ENCODE measurements around the gene INAVA. TPM values are rescaled to one million over a fixed set of nuclear protein-coding genes. Genes with fewer than 3 reads are reported as not detected.

The INAVA gene
- total and polyA plus RNA-seq, 2 donors (not counting 1 experiment from before 2014, with no cell fraction given) = 0.06 to 0.34 TPM

DNA sequence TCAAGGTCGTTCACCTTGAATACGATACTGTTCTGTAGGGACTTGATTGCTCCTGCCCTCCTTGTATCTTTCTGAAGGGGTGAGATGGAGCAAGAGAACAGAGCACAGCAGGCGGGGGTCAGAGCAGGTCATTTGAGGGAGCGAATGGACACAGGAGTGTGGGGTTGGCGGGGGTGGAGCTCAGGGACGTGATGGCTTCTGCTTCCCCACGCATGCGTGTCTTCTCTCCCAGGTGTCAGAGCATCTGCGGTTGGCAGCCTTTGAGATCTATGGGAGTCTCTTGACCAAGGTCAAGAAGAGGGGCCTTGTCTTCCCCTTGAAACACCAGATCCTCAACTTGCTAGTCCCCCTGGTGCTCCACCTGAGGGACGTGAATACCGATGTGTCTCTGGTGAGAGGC, 63.9 kb downstream of the INAVA start:
- peaks cover 7 to 10% of the 10 kb centered on the region in 2 donors for H3K4me1 ChIP-seq (ENCODE audit: control insufficient read depth in 2 of 2, insufficient read depth in 2 of 2, low read length in 2 of 2)
- peaks cover 15% of the 10 kb centered on the region for H3K4me1 Mint-ChIP-seq
- no peak overlapping the region for H3K27ac ChIP-seq (ENCODE audit: low read length in 2 of 2)
- no peak for ATAC-seq (ENCODE audit: low read depth)
- no peaks in the 10 kb centered on the region for H4K20me1 ChIP-seq (ENCODE audit: control insufficient read depth, insufficient read depth, low read length, poor library complexity, severe bottlenecking)
- peaks cover 3% of the 10 kb centered on the region for H3K27me3 Mint-ChIP-seq
- intact Hi-C loops (cut with micrococcal nuclease) = no loop called here
- peaks cover 0 to 4% (median 0%) of the 10 kb centered on the region in 4 experiments for H3K27me3 ChIP-seq (replicated peaks in 1 of 4; ENCODE audit: control extremely low read depth in 1 of 4, control insufficient read depth in 3 of 4, insufficient read depth in 4 of 4, low read length in 3 of 4)
- no peaks in the 10 kb centered on the region for H3K9me3 Mint-ChIP-seq (ENCODE audit: insufficient read depth)
- H3K4me2 ChIP-seq (replicated peaks; ENCODE audit: low read depth, low read length, poor library complexity, severe bottlenecking) = no peak overlapping the region
- no peak for TF ChIP-seq EZH2 (IDR thresholded peaks at IDR 0.05; ENCODE audit: borderline replicate concordance, insufficient read depth, low read depth, low read length, poor library complexity, severe bottlenecking)
- TF ChIP-seq, protein P1, sequence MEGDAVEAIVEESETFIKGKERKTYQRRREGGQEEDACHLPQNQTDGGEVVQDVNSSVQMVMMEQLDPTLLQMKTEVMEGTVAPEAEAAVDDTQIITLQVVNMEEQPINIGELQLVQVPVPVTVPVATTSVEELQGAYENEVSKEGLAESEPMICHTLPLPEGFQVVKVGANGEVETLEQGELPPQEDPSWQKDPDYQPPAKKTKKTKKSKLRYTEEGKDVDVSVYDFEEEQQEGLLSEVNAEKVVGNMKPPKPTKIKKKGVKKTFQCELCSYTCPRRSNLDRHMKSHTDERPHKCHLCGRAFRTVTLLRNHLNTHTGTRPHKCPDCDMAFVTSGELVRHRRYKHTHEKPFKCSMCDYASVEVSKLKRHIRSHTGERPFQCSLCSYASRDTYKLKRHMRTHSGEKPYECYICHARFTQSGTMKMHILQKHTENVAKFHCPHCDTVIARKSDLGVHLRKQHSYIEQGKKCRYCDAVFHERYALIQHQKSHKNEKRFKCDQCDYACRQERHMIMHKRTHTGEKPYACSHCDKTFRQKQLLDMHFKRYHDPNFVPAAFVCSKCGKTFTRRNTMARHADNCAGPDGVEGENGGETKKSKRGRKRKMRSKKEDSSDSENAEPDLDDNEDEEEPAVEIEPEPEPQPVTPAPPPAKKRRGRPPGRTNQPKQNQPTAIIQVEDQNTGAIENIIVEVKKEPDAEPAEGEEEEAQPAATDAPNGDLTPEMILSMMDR (IDR thresholded peaks at IDR 0.05) = no peak
- no peak overlapping the region for H3K27ac Mint-ChIP-seq
- H3K79me2 ChIP-seq (ENCODE audit: control insufficient read depth, insufficient read depth, low read length) = no peaks in the 10 kb centered on the region
- no peak overlapping the region for H3K4me3 Mint-ChIP-seq
- CTCF ChIA-PET = no interaction called here
- H2AFZ ChIP-seq (ENCODE audit: insufficient read depth, low read depth, low read length, poor library complexity, severe bottlenecking) = no peak overlapping the region
- POLR2A ChIA-PET = no interaction called here
- no peak overlapping the region for H3K9ac ChIP-seq (ENCODE audit: low read length)
- WGBS (ENCODE audit: insufficient coverage) = 97% methylated on average over 11 of the region's 11 CpGs
- DNase-seq = no peak
- no peaks in the 10 kb centered on the region for H3K9me3 ChIP-seq (ENCODE audit: control extremely low read depth in 1 of 3, control insufficient read depth in 2 of 3, insufficient read depth in 1 of 3, low read length in 2 of 3)
- H3K4me3 ChIP-seq (ENCODE audit: control extremely low read depth in 1 of 5, extremely low read depth in 1 of 5, insufficient read depth in 1 of 5, low read depth in 2 of 5, low read length in 4 of 5) = no peak overlapping the region
- H3K36me3 ChIP-seq (replicated peaks in 1 of 2; ENCODE audit: control extremely low read depth in 1 of 2, control insufficient read depth in 1 of 2, extremely low read depth in 1 of 2, insufficient read depth in 2 of 2, low read length in 1 of 2) = no peaks in the 10 kb centered on the region

- no peak for ATAC-seq (ENCODE audit: low read depth)
Measured at GRCh38 chr1:200959411-200959921, 64.8 kb downstream of the INAVA start.

More at GRCh38 chr1:200959411-200959921, 64.8 kb downstream of the INAVA start:
- intact Hi-C loops (cut with micrococcal nuclease) = no loop called here
- CTCF ChIA-PET = interaction anchor here (1.0 to 1.5 kb wide), 2 partner anchors 20 to 154 kb away, joined by 3 read pairs; no protein-coding TSS in a partner anchor
- POLR2A ChIA-PET = no interaction called here
- peaks cover 15% of the 10 kb centered on the region for H3K4me1 Mint-ChIP-seq
- peaks cover under 1% of the 10 kb centered on the region for H3K27me3 Mint-ChIP-seq
- 93% methylated on average over 13 of the region's 15 CpGs for WGBS (ENCODE audit: insufficient coverage)
- no peak overlapping the region for H3K27ac ChIP-seq (ENCODE audit: low read length in 2 of 2)
- H2AFZ ChIP-seq (ENCODE audit: insufficient read depth, low read depth, low read length, poor library complexity, severe bottlenecking) = no peak overlapping the region
- H3K9me3 Mint-ChIP-seq (ENCODE audit: insufficient read depth) = no peaks in the 10 kb centered on the region
- no peak for TF ChIP-seq EZH2 (IDR thresholded peaks at IDR 0.05; ENCODE audit: borderline replicate concordance, insufficient read depth, low read depth, low read length, poor library complexity, severe bottlenecking)
- TF ChIP-seq, protein P1 (IDR thresholded peaks at IDR 0.05) = no peak
- H3K27me3 ChIP-seq (replicated peaks in 1 of 4; ENCODE audit: control extremely low read depth in 1 of 4, control insufficient read depth in 3 of 4, insufficient read depth in 4 of 4, low read length in 3 of 4) = peaks cover 0 to 4% (median 0%) of the 10 kb centered on the region in 4 experiments
- H3K4me3 Mint-ChIP-seq = no peak overlapping the region
- H3K4me2 ChIP-seq (replicated peaks; ENCODE audit: low read depth, low read length, poor library complexity, severe bottlenecking) = no peak overlapping the region
- H3K9ac ChIP-seq (ENCODE audit: low read length) = no peak overlapping the region
- H3K9me3 ChIP-seq (ENCODE audit: control extremely low read depth in 1 of 3, control insufficient read depth in 2 of 3, insufficient read depth in 1 of 3, low read length in 2 of 3) = no peaks in the 10 kb centered on the region
- no peaks in the 10 kb centered on the region for H3K36me3 ChIP-seq (replicated peaks in 1 of 2; ENCODE audit: control extremely low read depth in 1 of 2, control insufficient read depth in 1 of 2, extremely low read depth in 1 of 2, insufficient read depth in 2 of 2, low read length in 1 of 2)
- no peaks in the 10 kb centered on the region for H4K20me1 ChIP-seq (ENCODE audit: control insufficient read depth, insufficient read depth, low read length, poor library complexity, severe bottlenecking)
- no peak overlapping the region for H3K4me3 ChIP-seq (ENCODE audit: control extremely low read depth in 1 of 5, extremely low read depth in 1 of 5, insufficient read depth in 1 of 5, low read depth in 2 of 5, low read length in 4 of 5)
- DNase-seq = no peak
- H3K79me2 ChIP-seq (ENCODE audit: control insufficient read depth, insufficient read depth, low read length) = no peaks in the 10 kb centered on the region
- peaks cover 7 to 10% of the 10 kb centered on the region in 2 donors for H3K4me1 ChIP-seq (ENCODE audit: control insufficient read depth in 2 of 2, insufficient read depth in 2 of 2, low read length in 2 of 2)
- no peak overlapping the region for H3K27ac Mint-ChIP-seq
